ENCODE data around the gene EXOSC7.

Gene EXOSC7

GRCh38 chr3:45057557-45057956 is 81.5 kb downstream of the EXOSC7 start:
- no peak for TF ChIP-seq CTCF (IDR thresholded peaks at IDR 0.05; ENCODE audit: low read length, missing control alignments)
- no peak for DNase-seq (ENCODE audit: low read depth)

GRCh38 chr3:45059132-45059531 is 83.1 kb downstream of the EXOSC7 start:
- no peak for TF ChIP-seq CTCF (IDR thresholded peaks at IDR 0.05; ENCODE audit: low read length, missing control alignments)
- no peak overlapping the region for H3K4me3 ChIP-seq (replicated peaks; ENCODE audit: low read depth, low read length)
- DNase-seq (ENCODE audit: low read depth): no peak

More at GRCh38 chr3:45057557-45057956, 81.5 kb downstream of the EXOSC7 start:
- H3K4me3 ChIP-seq (replicated peaks; ENCODE audit: low read depth, low read length): no peak overlapping the region

GRCh38 chr3:45060165-45060892 is 84.3 kb downstream of the EXOSC7 start:
- DNase-seq (ENCODE audit: low read depth): no peak
- H3K4me3 ChIP-seq (replicated peaks; ENCODE audit: low read depth, low read length): no peak overlapping the region
- no peak for TF ChIP-seq CTCF (IDR thresholded peaks at IDR 0.05; ENCODE audit: low read length, missing control alignments)
